HG03095 (cell line): Measurements from ENCODE around the gene GJB1.
"Not testable (repeated sequence)": the region's sequence is repeated elsewhere in the genome, so short reads cannot be mapped to it uniquely, and the experiment has no call there.

Experiments used
- ATAC-seq: cut with Tn5 transposase; IDR thresholded peaks from one replicate; pipeline ENCODE4 v1.9.1; 2021; ENCODE audit warnings: moderate library complexity; ENCODE audit not compliant: unreplicated experiment

The GJB1 gene

DNA sequence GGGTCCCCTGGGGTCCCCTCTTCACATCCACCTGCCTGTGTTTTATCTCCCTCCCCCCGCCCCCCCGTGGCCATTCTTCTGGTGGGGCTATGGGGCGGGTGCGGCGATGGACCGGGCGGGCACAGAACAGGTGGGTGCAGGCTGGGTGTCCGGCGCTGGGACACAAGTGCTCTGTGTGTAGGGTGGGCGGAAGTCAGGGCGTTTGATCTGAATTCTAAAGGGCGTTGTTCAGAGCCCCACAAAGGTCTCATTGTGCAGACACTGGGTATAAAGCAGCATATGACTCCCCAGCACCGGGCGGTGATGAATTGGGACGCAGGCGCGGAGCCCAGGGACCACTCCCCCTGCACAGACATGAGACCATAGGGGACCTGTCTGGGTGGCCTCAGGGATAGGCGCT, at the start of gene GJB1:
GJB1 (plus strand) TSS at position 296 of the 400 bp plus-strand sequence. CDS start 484 bp downstream, outside the sequence.
- ATAC-seq: no peak

DNA sequence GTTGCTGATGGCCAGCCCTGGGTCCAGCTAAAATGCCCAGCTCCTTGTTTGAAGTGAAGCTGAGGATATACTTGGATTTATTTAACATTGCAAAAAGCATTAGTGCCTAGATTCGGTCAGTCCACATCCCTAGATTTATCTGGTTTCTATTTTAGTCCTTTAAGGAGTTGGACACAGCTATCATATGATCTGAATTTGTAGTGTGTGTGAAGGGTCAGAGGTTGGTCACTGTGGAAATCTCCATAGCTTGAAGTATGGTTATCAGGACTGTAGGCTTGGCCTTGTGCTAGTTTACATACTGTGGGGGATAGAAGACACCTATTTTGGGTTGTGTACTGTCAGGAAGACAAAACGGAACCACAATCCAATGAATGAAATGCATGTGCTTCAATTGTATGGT, 49.6 kb upstream of the GJB1 start:
- no peak for ATAC-seq

DNA sequence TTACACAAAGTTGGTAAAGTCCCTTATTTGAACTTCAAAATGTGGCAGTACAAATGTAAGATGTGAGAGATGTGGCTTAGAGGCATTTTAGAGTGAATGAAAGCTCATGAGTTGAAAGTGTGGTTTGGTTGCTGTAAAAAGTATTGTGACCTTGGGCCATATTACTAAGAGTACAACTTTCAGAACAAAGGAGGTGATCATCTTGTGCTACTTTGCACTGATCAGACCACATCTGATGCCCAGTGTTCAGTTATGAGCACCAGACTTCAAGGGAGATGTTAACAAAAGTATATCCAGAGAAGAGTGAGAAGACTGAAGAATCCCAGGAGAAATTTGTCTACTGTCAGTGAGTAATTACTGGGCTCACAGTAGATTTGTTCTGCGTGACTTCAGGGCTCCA, 48.2 kb upstream of the GJB1 start:
- ATAC-seq: no peak

DNA sequence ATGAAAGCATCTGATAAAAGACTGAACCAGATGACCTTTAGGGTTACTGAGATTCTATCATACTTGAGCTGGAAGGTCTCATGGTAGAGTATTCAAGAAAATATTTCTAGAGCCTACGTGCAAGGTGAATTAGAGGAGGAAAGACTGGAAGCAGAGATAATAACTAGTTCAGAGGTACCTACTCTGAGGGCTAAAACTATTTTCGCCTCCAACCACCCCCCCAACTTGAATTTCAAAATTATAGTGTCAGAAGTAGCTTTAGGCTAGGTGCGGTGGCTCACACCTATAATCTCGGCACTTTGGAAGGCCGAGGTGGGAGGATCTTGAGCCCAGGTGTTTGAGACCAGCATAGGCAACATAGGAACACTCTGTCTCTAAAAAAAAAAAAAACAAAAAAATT, 47.5 kb upstream of the GJB1 start:
- no peak for ATAC-seq

DNA sequence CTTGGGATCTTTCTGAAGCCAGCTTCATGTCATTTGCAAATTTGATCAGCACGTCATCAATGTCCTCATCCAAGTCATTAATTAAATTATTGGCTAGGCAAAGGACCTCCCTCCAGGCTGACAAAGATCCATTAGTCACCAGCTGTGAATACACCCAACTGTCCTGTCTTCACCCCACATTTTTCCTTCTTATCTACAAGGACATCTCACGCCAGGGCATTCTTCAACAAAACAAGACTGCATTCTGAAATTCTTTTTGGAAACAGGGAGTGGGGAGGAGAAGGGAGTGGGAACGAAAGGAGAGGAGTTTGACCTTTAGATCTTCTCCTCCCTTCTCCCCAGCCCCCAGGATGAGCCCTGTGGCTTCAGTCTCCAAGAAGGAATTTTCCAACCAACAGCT, 45.7 kb upstream of the GJB1 start:
- no peak for ATAC-seq

DNA sequence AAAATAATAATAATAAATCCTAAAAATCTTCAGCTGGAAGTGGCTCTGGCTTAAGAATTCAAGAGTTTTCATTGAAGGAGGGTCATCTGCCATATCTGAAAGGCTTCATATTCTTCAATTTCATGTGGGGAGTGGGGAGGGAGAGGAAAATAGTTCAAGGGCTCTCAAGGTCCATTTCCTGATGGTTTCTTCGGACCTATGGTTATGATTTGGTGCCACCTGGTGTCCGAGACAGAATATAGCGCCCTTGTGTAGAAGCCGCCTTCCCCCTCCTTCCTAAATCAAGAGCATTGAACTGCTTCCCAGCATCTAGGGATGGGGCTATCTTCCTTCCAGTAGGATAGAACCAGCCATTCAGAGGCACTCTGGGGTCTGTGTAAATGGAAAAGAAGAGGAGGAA, 44.1 kb upstream of the GJB1 start:
- no peak for ATAC-seq

DNA sequence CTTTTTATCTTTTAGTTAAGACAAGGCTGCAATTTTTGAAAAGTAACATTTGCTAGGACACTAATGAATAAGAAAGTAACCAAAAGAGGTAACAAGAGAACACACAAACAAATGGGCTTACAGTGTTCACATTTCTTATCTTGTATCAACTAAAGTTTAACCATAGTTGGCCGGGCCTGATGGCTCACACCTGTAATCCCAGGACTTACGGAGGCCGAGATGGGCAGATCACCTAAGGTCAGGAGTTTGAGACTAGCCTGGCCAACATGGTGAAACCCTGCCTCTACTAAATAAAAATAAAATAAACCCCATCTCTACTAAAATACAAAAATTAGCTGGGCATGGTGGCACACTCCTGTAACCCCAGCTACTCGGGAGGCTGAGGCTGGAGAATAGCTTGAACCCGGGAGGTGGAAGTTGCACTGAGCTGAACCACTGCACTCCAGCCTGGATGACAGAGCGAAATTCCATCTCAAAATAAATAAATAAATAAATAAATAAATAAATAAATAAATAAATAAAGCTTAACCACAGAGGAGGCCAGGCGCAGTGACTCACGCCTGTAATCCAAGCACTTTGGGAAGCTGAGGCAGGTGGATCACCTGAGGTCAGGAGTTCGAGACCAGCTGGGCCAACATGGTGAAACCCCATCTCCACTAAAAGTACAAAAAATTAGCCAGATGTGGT, 42.3 kb upstream of the GJB1 start:
- ATAC-seq: not testable (repeated sequence)

DNA sequence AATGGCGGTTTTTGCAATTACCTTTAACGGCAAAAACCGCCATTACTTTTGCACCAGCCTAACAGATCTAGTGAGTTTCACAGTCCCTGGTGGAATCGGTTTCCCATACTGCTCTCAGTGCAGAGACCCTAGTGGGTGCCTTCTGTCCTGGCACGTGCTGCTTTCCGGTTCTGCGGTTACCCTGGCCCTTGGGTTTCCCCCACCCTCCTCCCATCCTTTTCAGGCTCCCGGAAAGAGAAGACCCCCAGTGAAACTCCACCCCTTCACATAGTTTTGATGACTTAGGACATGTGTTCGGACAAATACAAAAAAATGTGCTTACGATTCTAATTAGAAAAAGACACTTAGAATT, 41.5 kb upstream of the GJB1 start:
- peak; percentile 41 for ATAC-seq

DNA sequence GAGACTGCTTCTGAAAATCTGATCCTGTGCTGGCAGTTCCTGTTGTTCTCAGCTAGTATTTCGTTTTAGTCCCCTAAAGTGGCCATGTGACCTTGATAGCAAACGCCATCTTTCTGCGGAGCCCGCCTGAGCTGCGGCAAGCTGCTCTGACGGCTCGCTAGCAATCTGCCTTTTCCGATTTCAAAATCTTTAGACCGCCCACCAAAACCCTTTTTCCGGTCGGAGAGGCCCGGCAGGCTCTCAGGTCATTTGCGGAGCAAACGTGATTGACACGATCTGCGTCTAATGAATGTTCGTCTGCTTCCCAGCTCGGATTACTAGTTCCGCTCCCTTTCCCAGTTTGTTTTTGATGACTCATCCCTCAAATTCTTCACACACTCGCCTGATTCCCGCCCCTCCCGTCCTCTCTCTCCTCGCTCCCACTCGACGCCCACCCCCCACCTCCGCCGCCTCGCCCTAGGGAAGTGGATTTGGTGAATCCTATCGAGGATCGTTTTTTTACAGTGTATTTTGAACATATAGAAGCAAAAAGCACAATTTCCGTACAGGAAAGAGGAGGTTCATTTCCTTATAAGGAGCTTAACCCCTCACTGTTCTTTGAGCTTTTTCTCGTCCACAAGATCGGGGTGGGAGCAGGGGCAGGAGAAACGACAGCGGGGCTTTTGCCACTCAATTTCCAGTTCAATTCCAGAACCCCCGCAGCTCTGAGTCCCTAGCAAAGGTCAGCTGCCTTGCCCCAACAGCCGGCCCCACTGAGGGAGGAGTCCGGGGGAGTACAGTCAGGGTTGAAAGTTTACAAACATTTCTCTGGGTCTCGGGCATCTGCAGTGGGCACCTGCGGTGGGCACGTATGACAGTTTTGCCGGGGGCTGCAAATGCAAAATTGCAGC, 40.9 kb upstream of the GJB1 start:
- peak; percentile 86 for ATAC-seq

DNA sequence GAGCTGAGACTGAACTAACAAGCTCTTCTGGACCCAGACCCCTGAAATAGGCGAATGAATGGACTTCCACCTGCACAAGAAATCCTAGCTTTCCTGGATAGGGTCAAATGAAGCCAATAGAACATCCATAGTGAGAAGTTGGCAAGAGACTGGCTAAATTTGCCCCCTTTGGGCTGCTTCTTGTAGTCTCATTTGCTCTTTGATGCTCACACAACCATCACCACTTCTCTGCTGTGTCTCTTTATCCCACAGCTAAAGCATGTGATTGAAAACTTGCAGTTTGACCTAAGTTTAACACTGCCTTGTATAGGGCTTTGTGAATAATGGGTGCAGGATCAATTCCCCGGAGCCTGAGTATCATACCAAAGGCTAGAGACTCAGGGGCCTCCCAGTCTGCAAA, 40.2 kb upstream of the GJB1 start:
- no peak for ATAC-seq

DNA sequence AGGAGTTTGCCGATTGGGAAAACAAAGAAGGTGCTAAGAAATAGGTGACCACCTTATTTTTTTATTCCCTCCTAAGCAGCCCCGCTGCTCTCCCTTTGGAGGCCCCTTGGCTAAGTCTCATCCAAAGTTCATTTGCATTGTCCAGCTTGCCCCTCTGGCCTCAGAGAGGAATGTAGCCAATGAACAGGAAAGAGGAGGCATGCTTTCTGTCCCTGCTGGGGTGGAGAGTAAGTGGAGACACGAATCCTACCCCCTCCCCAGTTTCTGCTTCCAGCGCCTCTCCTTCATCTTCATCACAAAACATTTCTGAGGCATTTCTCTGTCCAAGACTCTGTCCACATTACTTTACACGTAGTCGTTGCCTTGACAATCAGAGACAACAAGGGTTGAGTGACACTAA, 39.7 kb upstream of the GJB1 start:
- ATAC-seq: no peak

DNA sequence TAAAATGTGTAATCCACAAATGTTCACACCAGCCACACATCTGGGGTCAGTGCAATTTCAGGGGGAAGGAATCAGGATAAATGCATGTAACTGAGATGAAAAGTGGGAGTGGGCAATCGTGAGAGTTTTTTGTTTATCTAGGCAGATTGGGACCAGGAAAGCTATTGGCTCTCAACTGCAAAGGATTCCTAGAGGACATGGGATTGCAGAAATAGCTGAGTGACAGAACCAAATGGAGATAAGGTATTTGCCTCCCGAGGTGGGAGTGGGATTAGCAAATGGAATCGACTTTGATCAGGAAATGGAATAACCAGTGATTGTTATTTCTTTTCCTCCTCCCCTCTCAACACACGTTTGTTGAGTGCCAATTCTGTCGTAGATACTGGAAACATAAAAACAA, 38.9 kb upstream of the GJB1 start:
- no peak for ATAC-seq

DNA sequence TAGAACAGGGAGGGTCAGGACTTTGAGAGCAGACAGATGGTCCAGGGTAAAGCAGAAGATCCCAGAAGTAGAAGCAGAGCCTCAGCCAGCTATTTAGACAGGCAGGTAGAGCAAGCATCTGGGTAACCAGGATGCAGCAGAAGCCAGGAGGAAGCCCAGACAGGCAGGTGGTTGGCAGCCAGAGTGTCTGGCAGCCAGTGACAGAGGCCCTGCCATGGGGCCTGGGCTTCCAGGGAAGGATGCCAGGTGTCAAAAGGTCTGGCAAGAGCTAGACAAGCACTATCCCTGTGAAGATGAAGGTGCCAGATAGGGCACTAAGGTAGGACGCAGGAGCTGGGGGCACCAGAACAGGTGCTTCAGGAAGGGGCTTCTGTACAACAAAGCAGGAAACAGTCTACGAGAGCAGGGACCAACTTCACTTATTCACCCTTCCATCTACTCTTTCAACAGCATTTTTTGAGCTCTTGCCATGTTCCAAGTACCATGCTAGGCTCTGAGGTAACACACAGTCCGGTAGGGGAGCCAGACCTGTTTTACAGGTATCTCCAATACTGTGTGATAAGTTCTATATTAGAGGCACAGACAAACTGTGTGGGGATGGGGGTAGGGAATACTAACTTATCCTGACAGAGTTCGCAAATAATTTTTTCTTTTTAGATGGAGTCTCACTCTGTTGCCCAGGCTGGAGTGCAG, 38.1 kb upstream of the GJB1 start:
- ATAC-seq: no peak

DNA sequence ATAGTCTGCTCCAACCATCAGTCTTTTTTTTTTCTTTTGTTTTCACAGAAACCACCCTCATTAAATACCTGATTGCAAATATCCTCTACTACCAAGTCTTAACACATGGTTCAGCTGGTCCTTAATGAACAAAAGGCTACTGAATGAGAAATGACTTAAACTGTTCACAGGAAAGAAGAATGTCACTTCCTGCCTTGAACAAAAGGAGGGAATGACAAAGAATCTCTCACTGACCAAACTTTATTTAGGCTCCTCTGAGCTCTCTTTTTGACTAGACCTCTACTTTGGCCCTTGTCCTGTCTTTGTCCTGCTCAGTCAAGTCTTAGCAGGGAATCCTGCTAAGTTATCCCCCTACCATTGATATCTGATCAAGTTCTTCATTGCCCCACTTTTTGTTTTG, 31.8 kb upstream of the GJB1 start:
- no peak for ATAC-seq

DNA sequence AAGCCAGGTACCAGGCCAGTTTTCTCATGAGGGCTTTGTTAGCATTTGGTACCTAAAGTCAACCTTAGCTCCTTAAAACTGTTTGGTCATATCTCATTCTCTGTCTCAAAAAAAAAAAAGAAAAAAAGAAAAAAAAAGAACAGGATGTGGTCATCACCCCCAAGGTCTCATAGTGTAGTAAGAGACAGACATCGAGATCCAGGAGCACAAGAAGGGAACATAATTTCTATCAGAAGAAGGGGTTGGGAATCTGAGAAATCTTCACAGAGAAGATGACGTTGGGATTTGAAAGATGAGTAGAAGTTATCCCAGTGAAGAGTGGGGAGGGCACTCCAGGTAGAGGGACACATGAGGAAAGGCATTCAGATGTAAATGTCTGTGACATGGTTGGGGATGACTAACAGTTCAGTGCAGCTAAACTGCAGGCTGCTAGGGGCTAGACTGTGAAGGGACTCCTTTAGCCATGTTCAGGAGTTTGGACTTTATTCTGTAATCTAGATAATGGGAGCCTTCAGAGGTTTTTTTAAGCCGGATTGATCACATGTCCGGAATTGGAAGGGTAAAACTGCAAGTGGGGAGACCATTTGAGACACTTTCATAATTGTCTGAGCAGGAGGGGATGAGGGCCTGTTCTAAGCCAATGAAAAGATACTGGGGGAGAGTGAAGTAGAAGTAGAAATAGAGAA, 26.9 kb upstream of the GJB1 start:
- peak; percentile 55 for ATAC-seq

DNA sequence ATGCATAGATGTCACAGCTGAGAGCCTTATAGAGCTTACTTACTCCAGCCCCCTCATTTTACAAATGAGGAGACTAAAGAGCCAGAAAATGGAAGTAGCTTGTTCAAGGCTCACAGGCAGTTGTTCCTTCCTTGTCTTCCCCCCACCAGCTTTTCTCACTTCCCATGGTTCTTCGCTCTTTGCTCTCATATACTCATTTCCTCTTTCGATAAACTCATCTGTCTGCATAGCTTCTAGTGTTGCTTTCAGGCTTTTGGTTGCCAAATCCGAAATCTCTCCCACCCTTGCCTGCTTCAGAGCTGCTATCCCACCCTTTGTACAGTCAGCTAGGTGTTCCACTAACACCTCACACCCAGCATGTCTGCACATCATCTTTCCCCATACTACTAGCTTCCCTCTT, 25.0 kb upstream of the GJB1 start:
- peak; percentile 75 for ATAC-seq

DNA sequence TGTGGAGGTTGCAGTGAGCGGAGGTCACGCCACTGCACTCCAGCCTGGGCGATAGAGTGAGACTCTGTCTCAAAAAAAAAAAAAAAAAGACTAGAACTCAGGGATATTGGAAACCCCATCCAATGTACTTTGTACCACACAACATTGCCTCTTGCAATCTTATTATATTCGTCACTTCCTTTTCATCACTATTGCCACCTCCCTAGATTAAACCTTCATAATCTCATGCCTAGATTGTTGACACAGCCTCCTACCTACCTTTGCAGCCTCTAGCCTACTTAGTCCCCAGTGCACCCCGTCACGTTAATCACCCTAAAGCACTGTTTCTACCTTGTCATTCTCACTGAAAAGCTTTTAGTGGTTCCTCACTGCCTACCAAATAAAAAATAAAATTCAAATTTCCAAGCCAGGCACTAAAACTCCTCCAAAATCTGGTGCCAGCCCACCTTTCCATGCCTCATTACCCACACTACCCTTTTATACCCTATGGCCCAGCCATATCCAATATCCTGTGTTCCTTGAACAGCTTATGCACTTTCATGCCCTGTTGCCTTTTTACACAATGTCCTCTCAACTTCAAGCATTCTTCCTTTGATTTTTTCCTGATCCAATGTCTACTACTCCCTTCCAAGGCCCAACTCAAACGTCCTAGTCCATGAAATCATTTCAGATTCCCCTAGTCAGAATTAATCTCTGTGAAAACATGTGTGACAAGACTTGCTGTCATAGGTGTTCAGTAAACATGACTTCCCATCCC, 23.6 kb upstream of the GJB1 start:
- ATAC-seq: no peak

DNA sequence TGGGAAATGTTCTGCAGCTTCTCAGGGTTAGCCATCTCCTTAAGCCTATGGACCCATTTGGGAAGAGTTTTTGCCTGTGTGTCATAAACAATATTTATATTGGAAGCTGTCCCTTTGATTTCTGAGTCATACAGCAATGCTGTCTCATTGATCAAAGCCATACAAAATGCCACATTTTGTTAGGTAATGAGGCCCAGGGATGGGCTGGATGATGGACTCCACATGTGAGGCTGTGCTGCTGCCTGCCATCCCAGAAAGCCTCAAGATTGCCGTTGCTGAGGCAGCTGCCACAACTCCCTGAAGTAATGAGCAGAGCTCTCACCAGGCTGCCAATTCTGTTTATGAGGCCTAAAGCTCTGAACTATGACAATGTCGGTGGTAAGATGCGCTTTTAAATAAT, 12.2 kb upstream of the GJB1 start:
- ATAC-seq: no peak

DNA sequence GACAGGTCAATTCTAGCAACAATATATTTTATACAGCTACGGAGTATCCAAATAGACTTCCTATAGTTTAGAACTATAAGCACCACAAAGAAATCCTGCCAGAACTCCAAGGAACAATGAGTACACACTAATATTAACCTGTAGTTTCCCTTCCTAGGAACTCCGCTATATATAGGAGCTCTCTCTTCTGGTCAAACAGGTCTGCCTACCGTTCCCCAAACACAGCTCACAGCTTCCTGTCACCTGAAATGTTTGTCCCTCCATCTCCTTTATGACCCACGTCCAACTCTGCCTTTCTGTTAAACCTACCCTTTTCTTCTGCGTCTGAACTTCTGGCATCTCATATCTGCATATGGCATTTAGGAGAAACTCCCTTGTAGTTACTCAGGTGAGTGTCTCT, 10.5 kb upstream of the GJB1 start:
- ATAC-seq: no peak

DNA sequence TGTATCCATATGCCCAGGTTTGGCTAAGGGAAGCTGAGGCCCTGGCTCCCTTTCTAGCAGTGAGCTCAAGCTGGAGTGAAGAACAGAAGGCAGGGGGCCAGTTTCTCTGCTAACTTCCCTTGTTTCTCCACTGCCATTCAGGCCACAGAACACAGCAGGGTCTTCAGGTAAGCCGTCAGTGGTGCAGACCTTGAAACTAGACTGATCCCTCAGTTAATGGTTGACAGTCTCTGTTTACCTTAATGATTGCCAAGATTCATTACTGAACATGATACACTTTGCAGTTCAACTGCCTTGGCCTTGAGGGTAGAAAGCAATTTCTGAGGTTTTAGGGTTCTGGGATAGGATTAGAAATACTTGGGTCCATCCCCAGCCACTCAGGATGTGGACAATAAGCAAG, 8.9 kb upstream of the GJB1 start:
- ATAC-seq: no peak
